ENCODE data around the gene TGFB1I1. TPM values are rescaled to one million over a fixed set of nuclear protein-coding genes. Genes with fewer than 3 reads are reported as not detected.

The TGFB1I1 gene
- total RNA-seq, 1 experiment from 2014 or later, result 9.3 TPM

GRCh38 chr16:31427441-31428278, 44.3 kb upstream of the TGFB1I1 start:
- Mint-ChIP-seq H3K4me1 (ENCODE audit: low read depth, unreplicated experiment) (no peaks in the 10 kb centered on the region), H3K27ac (ENCODE audit: unreplicated experiment) (no peak overlapping the region), H3K9me3 (ENCODE audit: unreplicated experiment) (no peaks in the 10 kb centered on the region), H3K27me3 (ENCODE audit: insufficient read depth, unreplicated experiment) (peaks cover 8% of the 10 kb centered on the region), H3K4me3 (ENCODE audit: unreplicated experiment) (no peak overlapping the region), H3K36me3 (ENCODE audit: insufficient read depth, unreplicated experiment) (no peaks in the 10 kb centered on the region)
- H3K9me3 ChIP-seq, result no peaks in the 10 kb centered on the region
- TF ChIP-seq CTCF (IDR thresholded peaks at IDR 0.05; ENCODE audit: insufficient read depth in 1 of 2, low read depth in 1 of 2, low read length in 1 of 2, severe bottlenecking in 1 of 2, unreplicated experiment in 1 of 2), result no peak
- no peaks in the 10 kb centered on the region for H3K36me3 ChIP-seq (ENCODE audit: control insufficient read depth, insufficient read depth, low read length)
- POLR2A ChIA-PET, result no interaction called here
- no peaks in the 10 kb centered on the region for H3K4me1 ChIP-seq
- CTCF ChIA-PET, result interaction anchor here (0.7 kb wide), 1 partner anchor 321 kb away, joined by 4 read pairs; no protein-coding TSS in a partner anchor
- no peak overlapping the region for H3K4me3 ChIP-seq (ENCODE audit: low read depth, low read length)
- intact Hi-C loops (cut with micrococcal nuclease; ENCODE audit: unreplicated experiment), result loop anchor here (2.0 kb wide), 1 partner anchor 15 kb away; the partner anchor contains the start of gene ZNF843
- no peak for DNase-seq
- BruUV-seq (replicated peaks), result no TSS peak
- H3K27me3 ChIP-seq (replicated peaks; ENCODE audit: control insufficient read depth, insufficient read depth, low read length), result no peaks in the 10 kb centered on the region

GRCh38 chr16:31428279-31428597, 43.7 kb upstream of the TGFB1I1 start, which contains the start of gene COX6A2:
Gene COX6A2 (minus strand): TSS chr16:31428360. CDS start chr16:31428325, 35 bp downstream.
- POLR2A ChIA-PET, result no interaction called here
- Histone ChIP-seq H3K4me3 (ENCODE audit: low read depth, low read length) (no peak within 1 kb of the TSS), H3K4me1 (no peaks in the 10 kb centered on the region), H3K27me3 (replicated peaks; ENCODE audit: control insufficient read depth, insufficient read depth, low read length) (no peaks in the 10 kb centered on the region), H3K9me3 (no peaks in the 10 kb centered on the region), H3K36me3 (ENCODE audit: control insufficient read depth, insufficient read depth, low read length) (no peaks in the 10 kb centered on the region)
- no TSS peak for BruUV-seq (replicated peaks)
- no peak for DNase-seq
- Mint-ChIP-seq H3K36me3 (ENCODE audit: insufficient read depth, unreplicated experiment) (no peaks in the 10 kb centered on the region), H3K9me3 (ENCODE audit: unreplicated experiment) (no peaks in the 10 kb centered on the region), H3K4me3 (ENCODE audit: unreplicated experiment) (no peak within 1 kb of the TSS), H3K27ac (ENCODE audit: unreplicated experiment) (no peak within 1 kb of the TSS), H3K4me1 (ENCODE audit: low read depth, unreplicated experiment) (no peaks in the 10 kb centered on the region), H3K27me3 (ENCODE audit: insufficient read depth, unreplicated experiment) (peaks cover 8% of the 10 kb centered on the region)
- CTCF ChIA-PET, result no interaction called here
- intact Hi-C loops (cut with micrococcal nuclease; ENCODE audit: unreplicated experiment), result loop anchor here (2.0 kb wide), 1 partner anchor 15 kb away; the partner anchor contains the start of gene ZNF843
- no peak for TF ChIP-seq CTCF (IDR thresholded peaks at IDR 0.05; ENCODE audit: insufficient read depth in 1 of 2, low read depth in 1 of 2, low read length in 1 of 2, severe bottlenecking in 1 of 2, unreplicated experiment in 1 of 2)

GRCh38 chr16:31428638-31429247, 43.2 kb upstream of the TGFB1I1 start:
- BruUV-seq (replicated peaks), result no TSS peak
- ChIA-PET POLR2A (no interaction called here), CTCF (no interaction called here)
- Mint-ChIP-seq H3K27me3 (ENCODE audit: insufficient read depth, unreplicated experiment) (peaks cover 8% of the 10 kb centered on the region), H3K36me3 (ENCODE audit: insufficient read depth, unreplicated experiment) (no peaks in the 10 kb centered on the region), H3K4me3 (ENCODE audit: unreplicated experiment) (no peak overlapping the region), H3K9me3 (ENCODE audit: unreplicated experiment) (no peaks in the 10 kb centered on the region), H3K4me1 (ENCODE audit: low read depth, unreplicated experiment) (no peaks in the 10 kb centered on the region), H3K27ac (ENCODE audit: unreplicated experiment) (no peak overlapping the region)
- intact Hi-C loops (cut with micrococcal nuclease; ENCODE audit: unreplicated experiment), result loop anchor here (2.0 kb wide), 1 partner anchor 14 kb away; the partner anchor contains the start of gene ZNF843
- H3K9me3 ChIP-seq, result no peaks in the 10 kb centered on the region
- DNase-seq, result no peak
- H3K27me3 ChIP-seq (replicated peaks; ENCODE audit: control insufficient read depth, insufficient read depth, low read length), result no peaks in the 10 kb centered on the region
- no peaks in the 10 kb centered on the region for H3K36me3 ChIP-seq (ENCODE audit: control insufficient read depth, insufficient read depth, low read length)
- TF ChIP-seq CTCF (IDR thresholded peaks at IDR 0.05; ENCODE audit: insufficient read depth in 1 of 2, low read depth in 1 of 2, low read length in 1 of 2, severe bottlenecking in 1 of 2, unreplicated experiment in 1 of 2), result no peak
- no peaks in the 10 kb centered on the region for H3K4me1 ChIP-seq
- H3K4me3 ChIP-seq (ENCODE audit: low read depth, low read length), result no peak overlapping the region

Measured in Caco-2 (cell line).